COR-L47 (cell line): Measurements from ENCODE around the gene TSC22D1.

Experiments
- DNase-seq: peaks from one replicate; lab custom pipeline; 2025; lab: John Stamatoyannopoulos, UW

Gene TSC22D1

GRCh38 chr13:44426461-44426860, 149.7 kb downstream of the TSC22D1 start:
- no peak for DNase-seq

- no peak for DNase-seq
Measured at GRCh38 chr13:44425815-44426078, 150.4 kb downstream of the TSC22D1 start.

- no peak for DNase-seq
Measured at GRCh38 chr13:44425041-44425814, 150.9 kb downstream of the TSC22D1 start.

- no peak for DNase-seq
Measured at GRCh38 chr13:44423824-44424223, 152.3 kb downstream of the TSC22D1 start.

- DNase-seq = no peak
Measured at GRCh38 chr13:44422755-44423643, 153.1 kb downstream of the TSC22D1 start.

- no peak for DNase-seq
Measured at GRCh38 chr13:44421853-44422525, 154.1 kb downstream of the TSC22D1 start.

- DNase-seq = no peak
Measured at GRCh38 chr13:44420376-44421220, 155.5 kb downstream of the TSC22D1 start.

- DNase-seq = no peak
Measured at GRCh38 chr13:44417876-44418275, 158.3 kb downstream of the TSC22D1 start.

- DNase-seq = no peak
Measured at GRCh38 chr13:44417446-44417845, 158.7 kb downstream of the TSC22D1 start.

- no peak for DNase-seq
Measured at GRCh38 chr13:44416744-44417143, 159.4 kb downstream of the TSC22D1 start.

GRCh38 chr13:44416301-44416700, 159.8 kb downstream of the TSC22D1 start:
- no peak for DNase-seq

- no peak for DNase-seq
Measured at GRCh38 chr13:44415815-44416214, 160.3 kb downstream of the TSC22D1 start.

GRCh38 chr13:44414716-44415115, 161.4 kb downstream of the TSC22D1 start:
- no peak for DNase-seq

- no peak for DNase-seq
Measured at GRCh38 chr13:44413095-44413494, 163.0 kb downstream of the TSC22D1 start.

GRCh38 chr13:44412346-44412935, 163.7 kb downstream of the TSC22D1 start:
- DNase-seq = no peak

- DNase-seq = no peak
Measured at GRCh38 chr13:44411841-44412240, 164.3 kb downstream of the TSC22D1 start.

GRCh38 chr13:44410328-44410859, 165.7 kb downstream of the TSC22D1 start:
- no peak for DNase-seq

GRCh38 chr13:44409595-44409994, 166.5 kb downstream of the TSC22D1 start:
- DNase-seq = no peak

GRCh38 chr13:44407891-44408290, 168.2 kb downstream of the TSC22D1 start:
- no peak for DNase-seq

GRCh38 chr13:44407379-44407778, 168.8 kb downstream of the TSC22D1 start:
- no peak for DNase-seq

- no peak for DNase-seq
Measured at GRCh38 chr13:44406617-44407016, 169.5 kb downstream of the TSC22D1 start.
